CD4-positive, alpha-beta T cell treated with Interleukin-1 beta for 1 hour (primary cell): ENCODE data around the gene RHBDL1.

Experiments
- DNase-seq, 2 donors: peaks; one replicate each; pipeline ENCODE4 v3.0.0-alpha.2; 2020 to 2022

The RHBDL1 gene

DNA sequence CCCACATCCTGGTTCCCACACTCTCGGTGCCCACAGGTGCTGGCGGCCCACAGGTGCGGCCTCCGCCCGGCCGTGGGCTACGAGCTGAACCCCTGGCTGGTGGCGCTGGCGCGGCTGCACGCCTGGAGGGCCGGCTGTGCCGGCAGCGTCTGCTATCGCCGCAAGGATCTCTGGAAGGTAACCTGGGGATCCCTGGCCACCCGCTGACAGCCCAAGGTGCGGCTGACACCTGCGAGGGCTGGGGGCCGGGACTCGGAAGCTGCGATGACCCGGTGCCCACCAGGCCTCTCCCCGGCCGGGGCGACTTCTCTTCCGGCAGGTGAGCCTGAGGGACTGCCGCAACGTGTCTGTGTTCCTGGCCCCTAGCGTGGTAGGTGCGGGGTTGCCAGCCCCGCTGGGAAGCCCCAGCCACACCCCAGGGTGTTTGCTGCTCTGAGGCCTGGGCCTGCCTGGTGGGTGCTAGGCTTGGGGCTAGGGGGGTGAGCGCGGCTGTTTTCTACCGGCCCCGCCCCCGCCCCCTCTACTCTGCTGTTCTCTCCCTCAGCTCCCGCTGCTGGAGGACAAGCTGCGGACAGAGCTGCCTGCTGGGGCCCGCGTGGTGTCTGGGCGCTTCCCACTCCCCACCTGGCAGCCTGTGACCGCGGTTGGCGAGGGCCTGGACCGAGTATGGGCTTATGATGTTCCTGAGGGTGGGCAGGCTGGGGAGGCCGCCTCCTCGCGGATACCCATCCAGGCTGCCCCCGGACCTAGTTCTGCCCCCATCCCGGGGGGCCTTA, 46.5 kb downstream of the RHBDL1 start:
- DNase-seq, result peak in 1 of 2 donors; percentile 42

- no peak for DNase-seq
These were observed 47.6 kb downstream of the RHBDL1 start for GRCh38 chr16:722835-723633.

GRCh38 chr16:723695-724094, 48.2 kb downstream of the RHBDL1 start:
- no peak for DNase-seq

GRCh38 chr16:724188-725040, 48.9 kb downstream of the RHBDL1 start:
- no peak for DNase-seq

GRCh38 chr16:725041-725376, 49.5 kb downstream of the RHBDL1 start:
- no peak for DNase-seq

DNA sequence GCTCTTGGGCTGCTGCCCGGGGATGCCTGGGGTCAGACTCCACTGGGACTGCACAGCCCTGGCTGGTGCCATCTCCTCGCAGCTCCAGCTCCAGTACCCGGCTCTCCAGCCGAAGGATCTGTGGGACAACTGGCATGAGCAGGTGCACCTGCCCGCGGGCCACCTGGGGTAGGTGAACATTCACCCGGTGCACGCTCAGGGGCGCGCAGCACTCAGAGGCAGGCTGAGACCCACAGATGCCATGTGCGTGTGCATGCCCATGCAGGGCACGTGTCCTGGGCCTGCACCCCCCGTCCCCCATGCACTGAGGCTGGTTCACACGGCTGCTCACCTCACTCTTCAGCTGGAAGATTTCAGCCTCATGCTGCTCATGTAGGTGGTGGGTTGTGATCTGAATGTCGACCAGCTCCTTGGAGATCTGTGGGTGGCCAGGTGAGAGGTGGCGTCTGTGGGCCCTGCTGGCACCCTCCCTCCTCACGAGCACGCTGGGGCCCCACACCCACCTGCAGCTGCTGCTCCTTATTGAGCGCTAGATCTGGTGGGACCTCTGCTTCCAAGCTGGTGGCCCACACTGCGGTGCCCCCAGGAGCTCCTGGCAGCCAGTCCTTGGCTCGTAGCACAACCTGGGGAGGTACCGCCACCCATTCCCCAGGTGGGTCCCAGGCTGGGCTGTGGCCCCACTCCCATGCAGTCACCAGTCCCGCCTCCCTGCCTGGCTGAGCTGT, 50.2 kb downstream of the RHBDL1 start:
- no peak for DNase-seq

DNA sequence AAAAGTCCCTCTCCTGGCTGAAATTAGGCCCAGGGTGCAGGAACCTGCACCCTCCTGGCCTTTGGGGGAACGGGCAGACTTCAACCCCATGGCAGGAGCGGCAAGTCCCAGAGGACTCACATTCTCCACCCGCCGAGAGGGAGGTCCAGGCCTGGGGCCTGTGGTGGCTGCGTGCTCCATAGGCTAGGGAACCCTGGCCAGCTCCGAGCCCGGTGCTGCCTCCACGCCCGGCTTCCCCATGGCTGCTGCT, 50.6 kb downstream of the RHBDL1 start:
- DNase-seq, result no peak

DNA sequence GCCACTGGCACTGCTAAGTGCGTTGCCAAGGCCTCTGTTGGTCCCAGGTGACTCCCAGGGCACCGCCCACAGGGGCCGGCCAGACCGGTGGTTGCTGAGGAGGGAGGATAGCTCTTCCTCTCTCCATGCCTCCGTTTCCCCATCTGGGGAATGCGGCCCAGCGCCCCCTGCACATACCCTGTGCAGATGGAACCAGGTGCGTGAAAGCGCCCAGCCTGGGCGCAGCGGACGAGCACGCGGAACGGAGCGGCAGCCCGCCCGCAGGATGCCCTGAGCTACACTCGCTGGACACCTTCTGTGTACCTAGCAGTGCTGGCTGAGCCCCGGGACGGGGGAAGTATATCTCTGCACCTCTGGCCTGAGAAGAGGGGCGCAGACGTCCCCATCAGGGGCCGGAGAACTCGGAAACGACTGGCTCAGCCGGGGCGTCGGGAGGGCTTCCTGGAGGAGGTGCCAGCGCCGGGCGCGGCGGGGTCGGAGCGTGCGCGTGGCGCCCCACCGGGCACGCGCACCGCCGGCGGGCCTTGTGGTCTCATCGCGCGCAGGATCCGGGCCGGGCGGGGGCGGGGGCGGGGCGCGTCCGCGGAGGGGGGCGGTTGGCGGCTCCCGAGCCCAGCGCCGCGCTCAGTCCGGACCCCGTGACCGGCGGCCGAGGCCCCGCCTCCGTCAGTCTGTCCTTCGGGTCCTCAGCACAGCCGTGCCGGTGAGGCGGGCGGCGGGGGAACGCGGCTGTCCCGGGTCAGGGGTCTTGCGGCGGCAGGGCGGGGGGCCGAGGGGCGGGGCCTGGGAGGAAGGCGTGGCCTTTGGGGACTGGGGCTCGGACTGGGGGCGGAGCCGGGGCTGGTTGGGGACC, 51.2 kb downstream of the RHBDL1 start, which contains the start of the genes CCDC78 and HAGHL:
TSS of gene CCDC78 (minus strand) at position 6 of the 853 bp plus-strand sequence. CDS start 76 bp downstream, outside the sequence.
TSS of gene HAGHL (plus strand) at position 669 of the 853 bp plus-strand sequence. CDS start 404 bp downstream, outside the sequence.
- peak; percentile 68 to 75 for DNase-seq

DNA sequence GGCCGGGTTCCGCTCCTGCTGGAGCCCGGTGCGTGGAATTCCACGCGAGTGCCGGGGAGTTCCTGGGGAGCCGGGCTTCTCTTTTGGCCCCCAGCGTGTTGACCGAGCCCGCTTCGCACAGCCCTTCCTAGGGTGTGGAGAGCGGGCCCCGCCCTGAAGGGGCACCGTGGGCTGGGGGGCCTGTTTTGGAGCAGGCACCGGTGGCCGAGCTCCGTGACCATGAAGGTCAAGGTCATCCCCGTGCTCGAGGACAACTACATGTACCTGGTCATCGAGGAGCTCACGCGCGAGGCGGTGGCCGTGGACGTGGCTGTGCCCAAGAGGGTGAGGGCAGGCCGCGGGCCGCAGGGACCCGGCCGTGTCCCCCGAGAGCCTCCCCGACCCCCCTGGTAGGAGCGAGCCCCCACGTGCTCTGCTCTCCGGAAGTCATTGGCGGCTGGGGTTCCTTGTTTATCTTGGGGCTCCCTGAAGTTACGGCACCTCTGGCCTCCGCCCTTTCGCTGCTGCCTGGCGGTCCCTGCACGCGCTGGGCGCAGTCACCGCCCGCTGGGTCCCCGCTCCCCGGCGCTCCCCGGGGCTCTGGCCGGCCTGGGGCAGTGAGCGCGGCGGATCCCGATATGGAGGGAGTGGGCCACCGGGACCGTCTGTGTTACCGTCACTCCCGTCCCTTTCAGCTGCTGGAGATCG, 52.0 kb downstream of the RHBDL1 start:
- peak; percentile 36 to 40 for DNase-seq
